Upper lobe of right lung (tissue), 1 donor: Measurements from ENCODE around the gene SLC1A7. TPM values are rescaled to one million over a fixed set of nuclear protein-coding genes. Genes with fewer than 3 reads are reported as not detected.

ENCODE experiments used
- ATAC-seq: fragments of 200-7000 bp; cut with Tn5 transposase; one replicate; pipeline ENCODE4 v1.9.1; 2020; ENCODE audit warnings: mild to moderate bottlenecking, moderate library complexity
- DNase-seq: peaks from one replicate; pipeline ENCODE4 v3.0.0-alpha.2; 2020
- H3K27ac ChIP-seq: fragments of 200-600 bp; one replicate; pipeline ENCODE4 v1.8.0; 2022
- H3K27me3 ChIP-seq: fragments of 200-600 bp; one replicate; pipeline ENCODE4 v1.8.0; 2022; ENCODE audit warnings: mild to moderate bottlenecking
- H3K36me3 ChIP-seq: fragments of 200-600 bp; one replicate; pipeline ENCODE4 v1.8.0; 2022
- H3K4me1 ChIP-seq: fragments of 200-600 bp; one replicate; pipeline ENCODE4 v1.8.0; 2022
- H3K4me3 ChIP-seq: fragments of 200-600 bp; one replicate; pipeline ENCODE4 v1.8.0; 2022; ENCODE audit warnings: mild to moderate bottlenecking
- H3K9me3 ChIP-seq: fragments of 200-600 bp; one replicate; pipeline ENCODE4 v1.8.0; 2022
- CTCF ChIP-seq: fragments of 200-600 bp; IDR thresholded peaks from one replicate; pipeline ENCODE4 v1.8.0; 2022; ENCODE audit warnings: antibody characterized with exemption
- intact Hi-C: fragments of 100-400 bp; cut with DNase I; formaldehyde crosslinking; loops from one replicate; pipeline ENCODE4 v1.11.0; 2022
- total RNA-seq: library from RNA; stranded (reverse); fragmentation: NEBNext Ultra II Directional; extraction: Animal tissue kit (Norgen Biotek cat#: 25700); gene quantifications from one replicate; pipeline ENCODE4 v1.2.1, GENCODE V29; 2021
- donor health status: DM: no; HTN: yes; CAD: no; lungs with severe emphysema.

Gene SLC1A7
- total RNA-seq, 1 donor from 2014 or later, result 0.26 TPM

DNA sequence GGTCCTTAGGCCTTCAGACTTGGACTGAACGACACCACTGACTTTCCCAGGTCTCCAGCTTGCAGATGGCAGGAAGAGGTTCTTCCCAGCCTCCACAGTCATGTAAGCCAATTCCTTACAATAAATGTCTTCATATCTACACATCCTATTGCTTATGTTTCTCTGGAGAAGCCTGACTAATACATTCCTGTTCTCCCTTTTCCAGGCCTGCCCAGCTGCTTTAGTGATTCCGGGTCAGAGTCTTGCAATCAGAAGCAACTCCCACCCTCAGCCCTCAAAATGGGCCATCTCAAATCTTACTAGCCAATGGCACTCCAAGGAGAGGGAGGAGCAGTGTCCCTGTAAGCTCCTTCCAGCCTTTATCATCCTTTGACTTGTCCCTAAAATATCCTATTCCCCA lies 37.8 kb upstream of the SLC1A7 start:
- Histone ChIP-seq H3K4me3 (no peak overlapping the region), H3K27me3 (no peaks in the 10 kb centered on the region), H3K9me3 (no peaks in the 10 kb centered on the region), H3K4me1 (peaks cover 30% of the 10 kb centered on the region), H3K36me3 (no peaks in the 10 kb centered on the region), H3K27ac (no peak overlapping the region)
- DNase-seq (no peak), ATAC-seq (no peak)
- no peak for TF ChIP-seq CTCF
- intact Hi-C loops, result no loop called here

DNA sequence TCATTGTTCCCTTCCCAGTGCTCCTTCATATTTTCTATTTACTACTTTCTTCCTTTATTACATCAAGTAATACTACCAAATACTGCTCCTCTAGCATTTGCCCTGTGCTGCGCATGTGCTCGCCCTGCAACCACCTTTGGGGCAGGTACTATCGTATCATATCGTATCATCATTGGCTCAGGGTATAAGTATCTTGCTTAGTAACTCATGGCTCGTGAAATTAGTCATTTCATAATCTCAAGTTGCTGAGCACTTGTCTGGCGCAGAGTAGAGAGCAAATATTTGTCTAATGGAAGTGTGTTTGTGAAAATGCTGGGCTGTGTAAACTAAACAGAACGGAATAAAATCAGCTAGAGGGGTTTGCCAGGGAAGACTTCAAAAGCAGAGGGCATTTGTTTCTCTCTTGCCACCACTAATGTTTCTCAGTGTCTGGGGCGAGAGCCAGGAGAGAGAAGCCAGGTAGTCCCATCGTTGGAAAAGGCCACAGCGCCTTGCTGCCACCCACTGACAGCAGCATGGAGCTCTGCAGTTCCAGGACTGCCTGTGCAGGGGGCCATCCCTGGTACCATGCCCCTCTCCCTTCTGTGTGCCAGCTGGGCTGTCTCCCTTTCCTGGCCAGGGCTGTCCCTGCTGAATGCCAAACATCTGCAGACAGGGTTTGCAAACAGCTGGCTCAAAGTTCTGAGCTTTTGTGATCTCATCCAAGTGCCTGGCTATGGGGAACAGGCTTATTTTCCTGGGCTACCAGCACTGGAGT lies 34.2 kb upstream of the SLC1A7 start:
- Histone ChIP-seq H3K4me1 (peaks cover 26% of the 10 kb centered on the region), H3K36me3 (no peaks in the 10 kb centered on the region), H3K4me3 (no peak overlapping the region), H3K9me3 (no peaks in the 10 kb centered on the region), H3K27ac (no peak overlapping the region), H3K27me3 (no peaks in the 10 kb centered on the region)
- TF ChIP-seq CTCF, result peak; percentile 30
- peak; percentile 77 for DNase-seq
- intact Hi-C loops, result no loop called here
- peak; percentile 77 for ATAC-seq

- Histone ChIP-seq H3K27ac (no peak overlapping the region), H3K27me3 (no peaks in the 10 kb centered on the region), H3K36me3 (no peaks in the 10 kb centered on the region), H3K9me3 (no peaks in the 10 kb centered on the region), H3K4me3 (no peak overlapping the region), H3K4me1 (peaks cover 26% of the 10 kb centered on the region)
- DNase-seq (no peak), ATAC-seq (no peak)
- intact Hi-C loops, result no loop called here
- no peak for TF ChIP-seq CTCF
Measured at GRCh38 chr1:53174971-53175913, 32.8 kb upstream of the SLC1A7 start.

DNA sequence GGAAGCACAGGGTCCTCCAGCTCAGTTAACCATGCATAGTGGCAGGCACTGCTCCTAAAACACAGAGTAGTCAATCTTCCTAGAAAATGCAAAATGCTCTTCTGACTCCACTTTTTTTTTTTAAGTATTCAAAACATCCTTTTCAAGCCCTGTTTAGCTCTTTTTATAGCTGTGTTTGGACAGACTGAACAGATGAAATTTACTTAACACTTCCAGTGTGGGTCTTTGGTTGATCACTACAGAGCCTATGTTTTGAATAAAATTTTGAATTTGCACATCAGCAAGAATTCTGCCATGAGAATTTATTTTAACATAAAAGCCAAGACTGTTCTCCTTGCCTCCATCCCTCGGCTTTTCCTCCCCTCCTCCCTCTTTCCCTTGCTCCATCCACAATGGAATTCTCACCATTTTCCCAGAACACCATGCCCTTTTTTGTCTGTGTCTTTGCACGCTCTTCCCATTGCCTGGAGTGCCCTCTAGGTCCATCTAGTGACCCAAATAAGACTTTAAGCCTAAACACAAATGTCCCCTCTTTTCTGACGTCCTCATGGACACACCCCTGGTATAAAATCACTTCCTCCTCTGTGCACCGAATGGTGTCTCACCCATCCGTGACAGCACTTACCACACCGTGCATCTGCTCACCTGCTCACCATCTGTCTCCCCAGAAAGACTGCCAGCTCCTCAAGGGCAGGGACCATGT lies 30.1 kb upstream of the SLC1A7 start:
- TF ChIP-seq CTCF, result peak; percentile 23
- intact Hi-C loops, result no loop called here

DNA sequence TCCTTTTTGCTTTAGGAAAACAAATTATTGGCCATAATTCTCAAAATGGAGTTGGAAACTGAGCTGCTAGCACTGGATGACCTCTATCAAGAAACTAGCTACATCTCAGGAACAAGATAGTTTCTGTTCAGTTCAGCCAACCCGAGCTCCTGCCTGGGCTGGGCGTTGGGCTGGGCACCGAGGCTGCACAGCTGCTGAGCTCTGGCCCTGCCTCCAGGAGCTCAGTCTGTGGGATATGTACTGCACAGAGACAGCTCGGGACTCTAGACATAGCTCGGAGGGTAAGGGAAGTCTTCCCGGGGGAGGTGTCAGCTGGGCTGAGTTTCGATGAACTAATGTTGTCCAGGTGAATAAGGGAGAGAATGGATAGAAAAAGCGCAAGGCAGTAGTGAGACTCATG lies 24.5 kb upstream of the SLC1A7 start:
- H3K9me3 ChIP-seq, result no peaks in the 10 kb centered on the region
- H3K4me1 ChIP-seq, result no peaks in the 10 kb centered on the region
- DNase-seq, result no peak
- H3K27ac ChIP-seq, result no peak overlapping the region
- intact Hi-C loops, result no loop called here
- H3K36me3 ChIP-seq, result no peaks in the 10 kb centered on the region
- no peak for ATAC-seq
- no peak for TF ChIP-seq CTCF
- H3K27me3 ChIP-seq, result no peaks in the 10 kb centered on the region
- H3K4me3 ChIP-seq, result no peak overlapping the region

More for the DNA sequence above, 30.1 kb upstream of the SLC1A7 start:
- Histone ChIP-seq H3K4me3 (no peak overlapping the region), H3K36me3 (no peaks in the 10 kb centered on the region), H3K9me3 (no peaks in the 10 kb centered on the region), H3K4me1 (peaks cover 26% of the 10 kb centered on the region), H3K27ac (no peak overlapping the region), H3K27me3 (no peaks in the 10 kb centered on the region)
- DNase-seq (no peak), ATAC-seq (peak; percentile 41)
